ENCODE results near the gene CPNE8. TPM values are rescaled to one million over a fixed set of nuclear protein-coding genes. Genes with fewer than 3 reads are reported as not detected.

Gene CPNE8
- total RNA-seq, 1 experiment from 2014 or later: 10.7 TPM

GRCh38 chr12:38838056-38838850 lies 67.1 kb downstream of the CPNE8 start:
- intact Hi-C loops (cut with micrococcal nuclease; ENCODE audit: unreplicated experiment): no loop called here
- no peak overlapping the region for H3K27ac ChIP-seq
- no peak overlapping the region for H2AFZ ChIP-seq
- H3K9me3 ChIP-seq (ENCODE audit: insufficient read depth, low read depth): no peaks in the 10 kb centered on the region
- no TSS peak for BruUV-seq (replicated peaks)
- no peak for DNase-seq
- ChIA-PET POLR2A (ENCODE audit: unreplicated experiment) (no interaction called here), CTCF (no interaction called here)
- H3F3A ChIP-seq (ENCODE audit: insufficient read depth, low read depth): no peaks in the 10 kb centered on the region
- TF ChIP-seq, protein P1, sequence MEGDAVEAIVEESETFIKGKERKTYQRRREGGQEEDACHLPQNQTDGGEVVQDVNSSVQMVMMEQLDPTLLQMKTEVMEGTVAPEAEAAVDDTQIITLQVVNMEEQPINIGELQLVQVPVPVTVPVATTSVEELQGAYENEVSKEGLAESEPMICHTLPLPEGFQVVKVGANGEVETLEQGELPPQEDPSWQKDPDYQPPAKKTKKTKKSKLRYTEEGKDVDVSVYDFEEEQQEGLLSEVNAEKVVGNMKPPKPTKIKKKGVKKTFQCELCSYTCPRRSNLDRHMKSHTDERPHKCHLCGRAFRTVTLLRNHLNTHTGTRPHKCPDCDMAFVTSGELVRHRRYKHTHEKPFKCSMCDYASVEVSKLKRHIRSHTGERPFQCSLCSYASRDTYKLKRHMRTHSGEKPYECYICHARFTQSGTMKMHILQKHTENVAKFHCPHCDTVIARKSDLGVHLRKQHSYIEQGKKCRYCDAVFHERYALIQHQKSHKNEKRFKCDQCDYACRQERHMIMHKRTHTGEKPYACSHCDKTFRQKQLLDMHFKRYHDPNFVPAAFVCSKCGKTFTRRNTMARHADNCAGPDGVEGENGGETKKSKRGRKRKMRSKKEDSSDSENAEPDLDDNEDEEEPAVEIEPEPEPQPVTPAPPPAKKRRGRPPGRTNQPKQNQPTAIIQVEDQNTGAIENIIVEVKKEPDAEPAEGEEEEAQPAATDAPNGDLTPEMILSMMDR (conservative IDR thresholded peaks at IDR 0.05): no peak
- no peak for TF ChIP-seq EZH2 (IDR thresholded peaks at IDR 0.05; ENCODE audit: low read depth)
- H3K27me3 ChIP-seq (ENCODE audit: insufficient read depth, low read depth): no peaks in the 10 kb centered on the region
- no peaks in the 10 kb centered on the region for H3K4me1 ChIP-seq (replicated peaks; ENCODE audit: insufficient read depth)
- H3K9me2 ChIP-seq (ENCODE audit: insufficient read depth): no peaks in the 10 kb centered on the region
- no peaks in the 10 kb centered on the region for H3K36me3 ChIP-seq (ENCODE audit: low read depth)
- no peaks in the 10 kb centered on the region for H3K79me2 ChIP-seq (ENCODE audit: low read depth)
- no peak overlapping the region for H3K4me2 ChIP-seq
- no peaks in the 10 kb centered on the region for H4K20me1 ChIP-seq (ENCODE audit: insufficient read depth)
- no peak overlapping the region for H3K4me3 ChIP-seq

- H3F3A ChIP-seq (ENCODE audit: insufficient read depth, low read depth): no peaks in the 10 kb centered on the region
- no peaks in the 10 kb centered on the region for H3K4me1 ChIP-seq (replicated peaks; ENCODE audit: insufficient read depth)
- no peak for DNase-seq
- H3K9me3 ChIP-seq (ENCODE audit: insufficient read depth, low read depth): no peaks in the 10 kb centered on the region
- no peaks in the 10 kb centered on the region for H3K79me2 ChIP-seq (ENCODE audit: low read depth)
- no peaks in the 10 kb centered on the region for H3K27me3 ChIP-seq (ENCODE audit: insufficient read depth, low read depth)
- H2AFZ ChIP-seq: no peak overlapping the region
- H4K20me1 ChIP-seq (ENCODE audit: insufficient read depth): no peaks in the 10 kb centered on the region
- H3K4me3 ChIP-seq: no peak overlapping the region
- ChIA-PET POLR2A (ENCODE audit: unreplicated experiment) (no interaction called here), CTCF (no interaction called here)
- H3K27ac ChIP-seq: no peak overlapping the region
- no peaks in the 10 kb centered on the region for H3K9me2 ChIP-seq (ENCODE audit: insufficient read depth)
- BruUV-seq (replicated peaks): no TSS peak
- TF ChIP-seq, protein P1 (conservative IDR thresholded peaks at IDR 0.05): no peak
- no peak for TF ChIP-seq EZH2 (IDR thresholded peaks at IDR 0.05; ENCODE audit: low read depth)
- H3K4me2 ChIP-seq: no peak overlapping the region
- intact Hi-C loops (cut with micrococcal nuclease; ENCODE audit: unreplicated experiment): no loop called here
- no peaks in the 10 kb centered on the region for H3K36me3 ChIP-seq (ENCODE audit: low read depth)
Measured at GRCh38 chr12:38831715-38832114, 73.7 kb downstream of the CPNE8 start.

DNA sequence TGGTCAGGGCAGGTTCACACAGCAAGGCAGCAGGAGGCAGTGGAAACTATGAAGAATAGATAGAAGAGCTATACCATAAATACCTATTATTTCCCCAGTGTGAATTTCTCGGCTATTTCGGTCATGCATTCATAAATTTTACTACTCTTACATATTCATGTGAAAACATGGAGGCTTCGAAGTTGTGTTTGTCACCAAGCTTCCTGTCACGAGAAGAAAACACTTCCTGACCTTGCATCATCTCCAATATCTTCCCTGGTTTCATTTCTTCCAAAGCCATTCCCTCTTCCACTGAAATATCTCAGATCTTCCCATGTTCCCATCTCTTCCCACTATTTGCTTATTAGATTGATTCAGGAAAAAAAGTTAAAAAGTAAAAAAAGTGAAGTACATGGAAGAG lies 80.4 kb downstream of the CPNE8 start:
- no peaks in the 10 kb centered on the region for H3F3A ChIP-seq (ENCODE audit: insufficient read depth, low read depth)
- H3K4me1 ChIP-seq (replicated peaks; ENCODE audit: insufficient read depth): no peaks in the 10 kb centered on the region
- no peak overlapping the region for H3K4me2 ChIP-seq
- H3K9me2 ChIP-seq (ENCODE audit: insufficient read depth): 0 out of 2 replicates have a peak, but pooled peaks cover 3% of the 10 kb centered on the region
- H3K36me3 ChIP-seq (ENCODE audit: low read depth): no peaks in the 10 kb centered on the region
- H3K4me3 ChIP-seq: no peak overlapping the region
- TF ChIP-seq, protein P1 (conservative IDR thresholded peaks at IDR 0.05): no peak
- TF ChIP-seq EZH2 (IDR thresholded peaks at IDR 0.05; ENCODE audit: low read depth): no peak
- BruUV-seq (replicated peaks): no TSS peak
- H3K27me3 ChIP-seq (ENCODE audit: insufficient read depth, low read depth): no peaks in the 10 kb centered on the region
- no peak overlapping the region for H2AFZ ChIP-seq
- H3K27ac ChIP-seq: no peak overlapping the region
- no peaks in the 10 kb centered on the region for H4K20me1 ChIP-seq (ENCODE audit: insufficient read depth)
- CTCF ChIA-PET: no interaction called here
- H3K79me2 ChIP-seq (ENCODE audit: low read depth): no peaks in the 10 kb centered on the region
- POLR2A ChIA-PET (ENCODE audit: unreplicated experiment): no interaction called here
- intact Hi-C loops (cut with micrococcal nuclease; ENCODE audit: unreplicated experiment): no loop called here
- DNase-seq: no peak
- H3K9me3 ChIP-seq (ENCODE audit: insufficient read depth, low read depth): no peaks in the 10 kb centered on the region
